ENCODE measurements around the gene SPOCK1. TPM values are rescaled to one million over a fixed set of nuclear protein-coding genes. Genes with fewer than 3 reads are reported as not detected.

Gene SPOCK1
- total and polyA plus RNA-seq, 4 experiments from 2014 or later = not detected

GRCh38 chr5:137040641-137041340 is 458.3 kb downstream of the SPOCK1 start:
- no peaks in the 10 kb centered on the region for H3K36me3 ChIP-seq (ENCODE audit: insufficient read depth, low read length)
- Mint-ChIP-seq H3K4me1 (no peaks in the 10 kb centered on the region), H3K27me3 (no peaks in the 10 kb centered on the region), H3K27ac (no peak overlapping the region), H3K36me3 (no peaks in the 10 kb centered on the region), H3K9me3 (peaks cover 0 to 15% (median 5%) of the 10 kb centered on the region in 8 donors), H3K4me3 (no peak overlapping the region)
- H3K4me1 ChIP-seq (ENCODE audit: insufficient read depth, low read length) = no peaks in the 10 kb centered on the region
- CTCF ChIA-PET (ENCODE audit: partially characterized antibody) = no interaction called here
- intact Hi-C loops (cut with micrococcal nuclease) = no loop called here
- no peak for DNase-seq
- POLR2A ChIA-PET (ENCODE audit: partially characterized antibody) = no interaction called here
- H3K27ac ChIP-seq (ENCODE audit: low read depth, low read length) = no peak overlapping the region
- H3K4me3 ChIP-seq (ENCODE audit: low read length in 2 of 2) = no peak overlapping the region
- H3K27me3 ChIP-seq (ENCODE audit: insufficient read depth, low read length) = no peaks in the 10 kb centered on the region
- no peaks in the 10 kb centered on the region for H3K9me3 ChIP-seq (ENCODE audit: control insufficient read depth in 1 of 2, low read length in 2 of 2)

GRCh38 chr5:137040024-137040423 is 459.1 kb downstream of the SPOCK1 start:
- Histone ChIP-seq H3K27ac (ENCODE audit: low read depth, low read length) (no peak overlapping the region), H3K4me3 (ENCODE audit: low read length in 2 of 2) (no peak overlapping the region), H3K9me3 (ENCODE audit: control insufficient read depth in 1 of 2, low read length in 2 of 2) (no peaks in the 10 kb centered on the region), H3K36me3 (ENCODE audit: insufficient read depth, low read length) (no peaks in the 10 kb centered on the region), H3K27me3 (ENCODE audit: insufficient read depth, low read length) (no peaks in the 10 kb centered on the region), H3K4me1 (ENCODE audit: insufficient read depth, low read length) (no peaks in the 10 kb centered on the region)
- DNase-seq = no peak
- H3K27ac Mint-ChIP-seq = no peak overlapping the region
- H3K9me3 Mint-ChIP-seq = peaks cover 0 to 15% (median 5%) of the 10 kb centered on the region in 8 donors
- no peaks in the 10 kb centered on the region for H3K4me1 Mint-ChIP-seq
- intact Hi-C loops (cut with micrococcal nuclease) = no loop called here
- POLR2A ChIA-PET (ENCODE audit: partially characterized antibody) = no interaction called here
- CTCF ChIA-PET (ENCODE audit: partially characterized antibody) = no interaction called here
- no peaks in the 10 kb centered on the region for H3K27me3 Mint-ChIP-seq
- no peak overlapping the region for H3K4me3 Mint-ChIP-seq
- H3K36me3 Mint-ChIP-seq = no peaks in the 10 kb centered on the region

- Histone ChIP-seq H3K36me3 (ENCODE audit: insufficient read depth, low read length) (no peaks in the 10 kb centered on the region), H3K9me3 (ENCODE audit: control insufficient read depth in 1 of 2, low read length in 2 of 2) (no peaks in the 10 kb centered on the region), H3K4me1 (ENCODE audit: insufficient read depth, low read length) (no peaks in the 10 kb centered on the region), H3K4me3 (ENCODE audit: low read length in 2 of 2) (no peak overlapping the region), H3K27ac (ENCODE audit: low read depth, low read length) (no peak overlapping the region), H3K27me3 (ENCODE audit: insufficient read depth, low read length) (no peaks in the 10 kb centered on the region)
- POLR2A ChIA-PET (ENCODE audit: partially characterized antibody) = no interaction called here
- intact Hi-C loops (cut with micrococcal nuclease) = no loop called here
- Mint-ChIP-seq H3K36me3 (no peaks in the 10 kb centered on the region), H3K4me3 (no peak overlapping the region), H3K27ac (no peak overlapping the region), H3K9me3 (peaks cover 0 to 9% (median 3%) of the 10 kb centered on the region in 8 donors), H3K27me3 (no peaks in the 10 kb centered on the region), H3K4me1 (no peaks in the 10 kb centered on the region)
- no peak for DNase-seq
- CTCF ChIA-PET (ENCODE audit: partially characterized antibody) = no interaction called here
Observed at GRCh38 chr5:137037848-137038247, 461.3 kb downstream of the SPOCK1 start.

- no peaks in the 10 kb centered on the region for H3K4me1 Mint-ChIP-seq
- DNase-seq = no peak
- H3K9me3 ChIP-seq (ENCODE audit: control insufficient read depth in 1 of 2, low read length in 2 of 2) = no peaks in the 10 kb centered on the region
- no peak overlapping the region for H3K27ac Mint-ChIP-seq
- intact Hi-C loops (cut with micrococcal nuclease) = no loop called here
- no peaks in the 10 kb centered on the region for H3K4me1 ChIP-seq (ENCODE audit: insufficient read depth, low read length)
- POLR2A ChIA-PET (ENCODE audit: partially characterized antibody) = no interaction called here
- H3K36me3 ChIP-seq (ENCODE audit: insufficient read depth, low read length) = no peaks in the 10 kb centered on the region
- peaks cover 0 to 7% (median under 1%) of the 10 kb centered on the region in 8 donors for H3K9me3 Mint-ChIP-seq
- H3K27me3 ChIP-seq (ENCODE audit: insufficient read depth, low read length) = no peaks in the 10 kb centered on the region
- CTCF ChIA-PET (ENCODE audit: partially characterized antibody) = no interaction called here
- H3K4me3 ChIP-seq (ENCODE audit: low read length in 2 of 2) = no peak overlapping the region
- H3K27ac ChIP-seq (ENCODE audit: low read depth, low read length) = no peak overlapping the region
- H3K36me3 Mint-ChIP-seq = no peaks in the 10 kb centered on the region
- no peaks in the 10 kb centered on the region for H3K27me3 Mint-ChIP-seq
- no peak overlapping the region for H3K4me3 Mint-ChIP-seq
Observed at GRCh38 chr5:137036640-137037039, 462.5 kb downstream of the SPOCK1 start.

GRCh38 chr5:137035480-137035878 is 463.6 kb downstream of the SPOCK1 start:
- Mint-ChIP-seq H3K27ac (no peak overlapping the region), H3K27me3 (no peaks in the 10 kb centered on the region), H3K36me3 (no peaks in the 10 kb centered on the region), H3K4me3 (no peak overlapping the region), H3K9me3 (peaks cover 0 to 7% (median under 1%) of the 10 kb centered on the region in 8 donors), H3K4me1 (no peaks in the 10 kb centered on the region)
- POLR2A ChIA-PET (ENCODE audit: partially characterized antibody) = no interaction called here
- no peak for DNase-seq
- Histone ChIP-seq H3K4me3 (ENCODE audit: low read length in 2 of 2) (no peak overlapping the region), H3K36me3 (ENCODE audit: insufficient read depth, low read length) (no peaks in the 10 kb centered on the region), H3K27me3 (ENCODE audit: insufficient read depth, low read length) (no peaks in the 10 kb centered on the region), H3K9me3 (ENCODE audit: control insufficient read depth in 1 of 2, low read length in 2 of 2) (no peaks in the 10 kb centered on the region), H3K27ac (ENCODE audit: low read depth, low read length) (no peak overlapping the region), H3K4me1 (ENCODE audit: insufficient read depth, low read length) (no peaks in the 10 kb centered on the region)
- intact Hi-C loops (cut with micrococcal nuclease) = no loop called here
- CTCF ChIA-PET (ENCODE audit: partially characterized antibody) = no interaction called here

GRCh38 chr5:137034764-137035479 is 464.2 kb downstream of the SPOCK1 start:
- ChIA-PET CTCF (ENCODE audit: partially characterized antibody) (no interaction called here), POLR2A (ENCODE audit: partially characterized antibody) (no interaction called here)
- Mint-ChIP-seq H3K4me3 (no peak overlapping the region), H3K9me3 (peaks cover 0 to 7% (median under 1%) of the 10 kb centered on the region in 8 donors), H3K27ac (no peak overlapping the region), H3K4me1 (no peaks in the 10 kb centered on the region), H3K36me3 (no peaks in the 10 kb centered on the region), H3K27me3 (no peaks in the 10 kb centered on the region)
- H3K4me1 ChIP-seq (ENCODE audit: insufficient read depth, low read length) = no peaks in the 10 kb centered on the region
- intact Hi-C loops (cut with micrococcal nuclease) = no loop called here
- no peaks in the 10 kb centered on the region for H3K27me3 ChIP-seq (ENCODE audit: insufficient read depth, low read length)
- H3K36me3 ChIP-seq (ENCODE audit: insufficient read depth, low read length) = no peaks in the 10 kb centered on the region
- no peak overlapping the region for H3K4me3 ChIP-seq (ENCODE audit: low read length in 2 of 2)
- no peak for DNase-seq
- H3K9me3 ChIP-seq (ENCODE audit: control insufficient read depth in 1 of 2, low read length in 2 of 2) = no peaks in the 10 kb centered on the region
- H3K27ac ChIP-seq (ENCODE audit: low read depth, low read length) = no peak overlapping the region

GRCh38 chr5:137034213-137034612 is 464.9 kb downstream of the SPOCK1 start:
- Histone ChIP-seq H3K27me3 (ENCODE audit: insufficient read depth, low read length) (no peaks in the 10 kb centered on the region), H3K4me1 (ENCODE audit: insufficient read depth, low read length) (no peaks in the 10 kb centered on the region), H3K36me3 (ENCODE audit: insufficient read depth, low read length) (no peaks in the 10 kb centered on the region), H3K4me3 (ENCODE audit: low read length in 2 of 2) (no peak overlapping the region), H3K9me3 (ENCODE audit: control insufficient read depth in 1 of 2, low read length in 2 of 2) (no peaks in the 10 kb centered on the region), H3K27ac (ENCODE audit: low read depth, low read length) (no peak overlapping the region)
- intact Hi-C loops (cut with micrococcal nuclease) = no loop called here
- POLR2A ChIA-PET (ENCODE audit: partially characterized antibody) = no interaction called here
- DNase-seq = no peak
- peaks cover 0 to 7% (median under 1%) of the 10 kb centered on the region in 8 donors for H3K9me3 Mint-ChIP-seq
- no peak overlapping the region for H3K4me3 Mint-ChIP-seq
- no peaks in the 10 kb centered on the region for H3K4me1 Mint-ChIP-seq
- H3K27ac Mint-ChIP-seq = no peak overlapping the region
- H3K36me3 Mint-ChIP-seq = no peaks in the 10 kb centered on the region
- no peaks in the 10 kb centered on the region for H3K27me3 Mint-ChIP-seq
- CTCF ChIA-PET (ENCODE audit: partially characterized antibody) = no interaction called here
